Activated CD8-positive, alpha-beta memory T cell treated with anti-CD3 and anti-CD28 coated beads for 1 hour (primary cell): ENCODE results near the gene GBF1.
"Not testable (repeated sequence)": the region's sequence is repeated elsewhere in the genome, so short reads cannot be mapped to it uniquely, and the experiment has no call there.

Experiments
- DNase-seq, 2 donors: peaks; one replicate each; pipeline ENCODE4 v3.0.0-alpha.2; 2020; ENCODE audit warnings: low read depth in 1 of 2; ENCODE audit errors: extremely low read depth in 1 of 2

The GBF1 gene

GRCh38 chr10:102231357-102232318, 13.7 kb upstream of the GBF1 start:
- DNase-seq: peak in 1 of 2 donors; percentile 53

GRCh38 chr10:102233997-102234396, 11.3 kb upstream of the GBF1 start:
- no peak for DNase-seq

- no peak for DNase-seq
Measured at GRCh38 chr10:102234888-102235597, 10.3 kb upstream of the GBF1 start.

- DNase-seq: no peak
Measured at GRCh38 chr10:102235598-102235920, 9.8 kb upstream of the GBF1 start.

- DNase-seq: no peak
Measured at GRCh38 chr10:102236006-102236405, 9.3 kb upstream of the GBF1 start.

- no peak for DNase-seq
Measured at GRCh38 chr10:102237711-102238252, 7.5 kb upstream of the GBF1 start.

- DNase-seq: no peak
Measured at GRCh38 chr10:102240467-102241031, 4.8 kb upstream of the GBF1 start.

- no peak for DNase-seq
Measured at GRCh38 chr10:102241032-102241443, 4.3 kb upstream of the GBF1 start.

GRCh38 chr10:102241444-102242117, 3.8 kb upstream of the GBF1 start, which contains the start of gene PITX3:
TSS of gene PITX3 (minus strand) at chr10:102241512. CDS start at chr10:102232080, 9,432 bp downstream.
- peak; percentile 61 to 74 for DNase-seq

GRCh38 chr10:102242118-102242485, 3.2 kb upstream of the GBF1 start:
- no peak for DNase-seq

GRCh38 chr10:102243309-102243708, 2.0 kb upstream of the GBF1 start:
- DNase-seq: no peak

GRCh38 chr10:102245932-102246251, 560 bp downstream of the GBF1 start:
- no peak for DNase-seq

- DNase-seq: no peak
Measured at GRCh38 chr10:102246261-102246660, 929 bp downstream of the GBF1 start.

- no peak for DNase-seq
Measured at GRCh38 chr10:102247734-102248133, 2.4 kb downstream of the GBF1 start.

GRCh38 chr10:102252508-102252907, 7.2 kb downstream of the GBF1 start:
- not testable (repeated sequence) for DNase-seq

- no peak for DNase-seq
Measured at GRCh38 chr10:102254426-102254825, 9.1 kb downstream of the GBF1 start.

GRCh38 chr10:102255404-102255803, 10.1 kb downstream of the GBF1 start:
- no peak for DNase-seq

GRCh38 chr10:102261196-102261595, 15.9 kb downstream of the GBF1 start:
- no peak for DNase-seq

- no peak for DNase-seq
Measured at GRCh38 chr10:102261842-102262241, 16.5 kb downstream of the GBF1 start.

- no peak for DNase-seq
Measured at GRCh38 chr10:102262744-102263370, 17.5 kb downstream of the GBF1 start.

- no peak for DNase-seq
Measured at GRCh38 chr10:102264371-102264770, 19.0 kb downstream of the GBF1 start.
